Panc1 (cell line): ENCODE results near the gene HCFC1R1. TPM values are rescaled to one million over a fixed set of nuclear protein-coding genes. Genes with fewer than 3 reads are reported as not detected.

Experiments used
- ATAC-seq: fragments of 200-7000 bp; cut with Tn5 transposase; 2 replicates; pipeline ENCODE4 v1.9.1; 2020; ENCODE audit warnings: mild to moderate bottlenecking, moderate library complexity
- BruUV-seq: library from RNA; stranded (reverse); fragments of 400-500 nt; replicated peaks from 2 replicates; lab custom pipeline; 2021; lab: Mats Ljungman, UMichigan
- CTCF ChIA-PET: fragments of 300-600 bp; sonication (Branson Sonifier 250); formaldehyde crosslinking; loops from one replicate; lab custom pipeline; 2022; ENCODE audit warnings: antibody characterized with exemption; lab: Charles Lee
- POLR2A ChIA-PET: fragments of 300-600 bp; sonication (Branson Sonifier 250); formaldehyde crosslinking; loops from one replicate; lab custom pipeline; 2022; ENCODE audit warnings: antibody characterized with exemption; lab: Charles Lee
- DNase-seq: peaks from one replicate; pipeline ENCODE4 v3.0.0-alpha.2; 2010; ENCODE audit warnings: low read depth, low spot score
- H3K27ac ChIP-seq: 2 replicates; pipeline ENCODE4 v1.5.1; 2011; ENCODE audit warnings: mild to moderate bottlenecking, low read length, inconsistent platforms
- H3K27me3 ChIP-seq: fragments of 200-500 bp; sonication (Bioruptor generic); 2 replicates; pipeline ENCODE4 v1.6.0; 2014; ENCODE audit warnings: low read length, inconsistent platforms; ENCODE audit not compliant: control insufficient read depth, insufficient read depth
- H3K36me3 ChIP-seq: fragments of 200-500 bp; sonication (Bioruptor generic); 2 replicates; pipeline ENCODE4 v1.5.1; 2014; ENCODE audit warnings: inconsistent platforms, mild to moderate bottlenecking, low read length, moderate library complexity; ENCODE audit not compliant: control insufficient read depth, insufficient read depth
- H3K4me1 ChIP-seq: 2 replicates; pipeline ENCODE4 v1.5.1; 2011; ENCODE audit warnings: inconsistent platforms, mild to moderate bottlenecking, low read length, moderate library complexity; ENCODE audit not compliant: control insufficient read depth, insufficient read depth
- H3K4me3 ChIP-seq, 2 experiments: 2 replicates each; pipeline ENCODE4 v1.5.1; 2011 to 2012; ENCODE audit warnings: low read depth in 2 of 2, low read length in 2 of 2, mild to moderate bottlenecking in 2 of 2, inconsistent platforms in 1 of 2, moderate library complexity in 1 of 2
- H3K9me3 ChIP-seq: fragments of 200-500 bp; sonication (Bioruptor generic); 2 replicates; pipeline ENCODE4 v1.5.1; 2014; ENCODE audit warnings: low read depth, mild to moderate bottlenecking, inconsistent platforms, low read length, moderate library complexity; ENCODE audit not compliant: control insufficient read depth, insufficient read depth
- POLR2AphosphoS5 ChIP-seq: IDR thresholded peaks from 2 replicates; pipeline ENCODE4 v1.6.1; 2012; ENCODE audit warnings: mild to moderate bottlenecking, low read depth, low read length, moderate library complexity
- SIN3A ChIP-seq: IDR thresholded peaks from 2 replicates; pipeline ENCODE4 v1.6.1; 2012; ENCODE audit warnings: low read depth, mild to moderate bottlenecking, low read length, moderate library complexity, borderline replicate concordance; ENCODE audit not compliant: insufficient read depth
- TCF7L2 ChIP-seq: IDR thresholded peaks from 2 replicates; pipeline ENCODE4 v1.6.1; 2011; ENCODE audit warnings: mild to moderate bottlenecking, low read depth, low read length, inconsistent platforms
- in situ Hi-C: cut with HindIII; loops from 2 replicates; pipeline ENCODE4 v1.10.0; 2016; ENCODE audit warnings: low sequenced_read_pairs, low pct_unique_long_range_greater_than_20kb
- intact Hi-C: fragments of 100-400 bp; cut with micrococcal nuclease; formaldehyde crosslinking; loops from one replicate; pipeline ENCODE4 v1.10.0; 2022; ENCODE audit not compliant: unreplicated experiment
- total RNA-seq: library from RNA; stranded (reverse); gene quantifications from one replicate; pipeline ENCODE4 v1.2.1, GENCODE V29; 2021; ENCODE audit not compliant: unreplicated experiment
- TF ChIP-seq, protein P1 (sequence below): fragments of 450-650 bp; IDR thresholded peaks from 2 replicates; pipeline ENCODE4 v1.5.1; 2017; ENCODE audit warnings: mild to moderate bottlenecking
- TF ChIP-seq, protein P2 (sequence below), 2 experiments: IDR thresholded peaks; 2 replicates each; pipeline ENCODE4 v1.6.1; 2011 to 2012; ENCODE audit warnings: low read depth in 2 of 2, control low read depth in 1 of 2, low read length in 1 of 2, mild to moderate bottlenecking in 1 of 2, moderate library complexity in 1 of 2; ENCODE audit not compliant: insufficient read depth in 1 of 2

Gene HCFC1R1
- total RNA-seq, 1 experiment from 2014 or later = 67.3 TPM

DNA sequence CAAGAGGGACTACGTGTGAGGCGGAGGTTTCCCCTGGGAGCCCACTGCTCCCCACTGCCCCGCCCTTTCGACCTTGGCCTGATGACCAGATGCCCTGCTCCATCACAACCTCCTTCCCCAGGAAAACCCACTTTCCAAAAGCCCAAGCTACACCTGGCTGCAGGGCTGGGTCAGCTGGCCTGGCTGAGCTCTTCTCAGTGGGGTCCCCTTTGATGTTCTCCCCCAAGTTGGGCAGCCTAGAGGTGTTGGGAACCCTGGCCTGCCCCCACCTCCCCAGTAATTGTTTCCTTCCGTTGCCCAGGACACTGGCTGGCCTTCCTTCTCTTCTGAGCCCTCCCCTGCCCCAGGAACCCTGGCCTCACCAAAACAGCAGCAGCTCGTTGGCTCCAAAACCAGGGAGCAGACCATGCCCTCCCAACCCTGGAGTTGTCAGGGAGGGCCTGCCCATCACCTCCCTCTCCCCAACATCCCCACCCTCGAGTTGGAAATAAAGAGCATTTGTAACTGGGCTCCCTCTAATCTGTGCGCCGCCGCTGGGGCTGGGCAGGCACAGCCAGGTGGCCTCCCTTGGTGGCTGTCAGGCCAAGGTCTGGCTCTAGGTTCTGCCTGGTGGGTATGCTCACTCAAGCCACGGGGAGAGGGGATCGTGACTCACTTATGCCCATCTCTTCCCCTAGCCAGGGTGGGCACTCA lies 9.6 kb downstream of the HCFC1R1 start:
- DNase-seq (no peak), ATAC-seq (no peak)
- no peaks in the 10 kb centered on the region for H3K27me3 ChIP-seq
- TF ChIP-seq SIN3A = no peak
- TF ChIP-seq, protein P1, sequence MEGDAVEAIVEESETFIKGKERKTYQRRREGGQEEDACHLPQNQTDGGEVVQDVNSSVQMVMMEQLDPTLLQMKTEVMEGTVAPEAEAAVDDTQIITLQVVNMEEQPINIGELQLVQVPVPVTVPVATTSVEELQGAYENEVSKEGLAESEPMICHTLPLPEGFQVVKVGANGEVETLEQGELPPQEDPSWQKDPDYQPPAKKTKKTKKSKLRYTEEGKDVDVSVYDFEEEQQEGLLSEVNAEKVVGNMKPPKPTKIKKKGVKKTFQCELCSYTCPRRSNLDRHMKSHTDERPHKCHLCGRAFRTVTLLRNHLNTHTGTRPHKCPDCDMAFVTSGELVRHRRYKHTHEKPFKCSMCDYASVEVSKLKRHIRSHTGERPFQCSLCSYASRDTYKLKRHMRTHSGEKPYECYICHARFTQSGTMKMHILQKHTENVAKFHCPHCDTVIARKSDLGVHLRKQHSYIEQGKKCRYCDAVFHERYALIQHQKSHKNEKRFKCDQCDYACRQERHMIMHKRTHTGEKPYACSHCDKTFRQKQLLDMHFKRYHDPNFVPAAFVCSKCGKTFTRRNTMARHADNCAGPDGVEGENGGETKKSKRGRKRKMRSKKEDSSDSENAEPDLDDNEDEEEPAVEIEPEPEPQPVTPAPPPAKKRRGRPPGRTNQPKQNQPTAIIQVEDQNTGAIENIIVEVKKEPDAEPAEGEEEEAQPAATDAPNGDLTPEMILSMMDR = no peak
- CTCF ChIA-PET = interaction anchor here (0.8 to 1.0 kb wide), 2 partner anchors 9 to 17 kb away, joined by 3 read pairs; no protein-coding TSS in a partner anchor
- no peak overlapping the region for H3K27ac ChIP-seq
- no peaks in the 10 kb centered on the region for H3K9me3 ChIP-seq
- in situ Hi-C loops (no loop called here), intact Hi-C loops (no loop called here)
- no peak overlapping the region for H3K4me3 ChIP-seq
- no TSS peak for BruUV-seq
- H3K4me1 ChIP-seq = peaks cover 11% of the 10 kb centered on the region; the same call in 1 of the 2 replicates
- no peaks in the 10 kb centered on the region for H3K36me3 ChIP-seq
- POLR2A ChIA-PET = no interaction called here

DNA sequence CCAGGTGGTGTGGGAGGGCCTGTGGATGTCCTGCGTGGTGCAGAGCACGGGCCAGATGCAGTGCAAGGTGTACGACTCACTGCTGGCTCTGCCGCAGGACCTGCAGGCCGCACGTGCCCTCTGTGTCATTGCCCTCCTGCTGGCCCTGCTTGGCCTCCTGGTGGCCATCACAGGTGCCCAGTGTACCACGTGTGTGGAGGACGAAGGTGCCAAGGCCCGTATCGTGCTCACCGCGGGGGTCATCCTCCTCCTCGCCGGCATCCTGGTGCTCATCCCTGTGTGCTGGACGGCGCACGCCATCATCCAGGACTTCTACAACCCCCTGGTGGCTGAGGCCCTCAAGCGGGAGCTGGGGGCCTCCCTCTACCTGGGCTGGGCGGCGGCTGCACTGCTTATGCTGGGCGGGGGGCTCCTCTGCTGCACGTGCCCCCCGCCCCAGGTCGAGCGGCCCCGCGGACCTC lies 10.2 kb downstream of the HCFC1R1 start:
- POLR2A ChIA-PET = no interaction called here
- peak; percentile 36 for ATAC-seq
- TF ChIP-seq TCF7L2 (no peak), POLR2AphosphoS5 (no peak), SIN3A (no peak)
- TF ChIP-seq, protein P2, sequence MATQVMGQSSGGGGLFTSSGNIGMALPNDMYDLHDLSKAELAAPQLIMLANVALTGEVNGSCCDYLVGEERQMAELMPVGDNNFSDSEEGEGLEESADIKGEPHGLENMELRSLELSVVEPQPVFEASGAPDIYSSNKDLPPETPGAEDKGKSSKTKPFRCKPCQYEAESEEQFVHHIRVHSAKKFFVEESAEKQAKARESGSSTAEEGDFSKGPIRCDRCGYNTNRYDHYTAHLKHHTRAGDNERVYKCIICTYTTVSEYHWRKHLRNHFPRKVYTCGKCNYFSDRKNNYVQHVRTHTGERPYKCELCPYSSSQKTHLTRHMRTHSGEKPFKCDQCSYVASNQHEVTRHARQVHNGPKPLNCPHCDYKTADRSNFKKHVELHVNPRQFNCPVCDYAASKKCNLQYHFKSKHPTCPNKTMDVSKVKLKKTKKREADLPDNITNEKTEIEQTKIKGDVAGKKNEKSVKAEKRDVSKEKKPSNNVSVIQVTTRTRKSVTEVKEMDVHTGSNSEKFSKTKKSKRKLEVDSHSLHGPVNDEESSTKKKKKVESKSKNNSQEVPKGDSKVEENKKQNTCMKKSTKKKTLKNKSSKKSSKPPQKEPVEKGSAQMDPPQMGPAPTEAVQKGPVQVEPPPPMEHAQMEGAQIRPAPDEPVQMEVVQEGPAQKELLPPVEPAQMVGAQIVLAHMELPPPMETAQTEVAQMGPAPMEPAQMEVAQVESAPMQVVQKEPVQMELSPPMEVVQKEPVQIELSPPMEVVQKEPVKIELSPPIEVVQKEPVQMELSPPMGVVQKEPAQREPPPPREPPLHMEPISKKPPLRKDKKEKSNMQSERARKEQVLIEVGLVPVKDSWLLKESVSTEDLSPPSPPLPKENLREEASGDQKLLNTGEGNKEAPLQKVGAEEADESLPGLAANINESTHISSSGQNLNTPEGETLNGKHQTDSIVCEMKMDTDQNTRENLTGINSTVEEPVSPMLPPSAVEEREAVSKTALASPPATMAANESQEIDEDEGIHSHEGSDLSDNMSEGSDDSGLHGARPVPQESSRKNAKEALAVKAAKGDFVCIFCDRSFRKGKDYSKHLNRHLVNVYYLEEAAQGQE (IDR thresholded peaks at IDR 0.05; ENCODE audit: insufficient read depth in 1 of 2, low read depth in 2 of 2, low read length in 1 of 2) = no peak
- TF ChIP-seq, protein P1 = no peak
- Histone ChIP-seq H3K4me1 (peaks cover 13% of the 10 kb centered on the region), H3K36me3 (no peaks in the 10 kb centered on the region), H3K27ac (no peak overlapping the region), H3K9me3 (no peaks in the 10 kb centered on the region), H3K27me3 (no peaks in the 10 kb centered on the region), H3K4me3 (no peak overlapping the region)
- DNase-seq = no peak
- intact Hi-C loops = no loop called here
- in situ Hi-C loops = no loop called here
- CTCF ChIA-PET = interaction anchor here (0.8 to 1.0 kb wide), 2 partner anchors 9 to 18 kb away, joined by 3 read pairs; no protein-coding TSS in a partner anchor
- no TSS peak for BruUV-seq
